CD4-positive, alpha-beta memory T cell (primary cell): ENCODE results near the gene BRINP1. TPM values are rescaled to one million over a fixed set of nuclear protein-coding genes. Genes with fewer than 3 reads are reported as not detected.

ENCODE experiments used
- CTCF ChIA-PET: fragments of 350-600 bp; sonication (Branson Sonifier 250); formaldehyde crosslinking; loops from one replicate; lab custom pipeline; 2021; ENCODE audit warnings: inconsistent platforms; ENCODE audit not compliant: partially characterized antibody; lab: Charles Lee
- POLR2A ChIA-PET: fragments of 350-600 bp; sonication (Branson Sonifier 250); formaldehyde crosslinking; loops from one replicate; lab custom pipeline; 2021; ENCODE audit not compliant: partially characterized antibody; lab: Charles Lee
- DNase-seq, 5 donors: peaks; one replicate each; pipeline versions ENCODE4 v3.0.0 to v3.0.0-alpha.2; 2020 to 2022; ENCODE audit warnings: mixed read lengths in 1 of 5
- H3K27ac ChIP-seq: one replicate; pipeline ENCODE4 v1.7.0; 2013; ENCODE audit warnings: low read depth, low read length
- H3K27me3 ChIP-seq: 2 replicates; pipeline ENCODE4 v1.7.0; 2013; ENCODE audit warnings: mild to moderate bottlenecking, low read length, moderate library complexity; ENCODE audit not compliant: insufficient read depth
- H3K36me3 ChIP-seq: 2 replicates; pipeline ENCODE4 v1.7.0; 2013; ENCODE audit warnings: mild to moderate bottlenecking, low read length, moderate library complexity; ENCODE audit not compliant: insufficient read depth
- H3K4me1 ChIP-seq: 2 replicates; pipeline ENCODE4 v1.7.0; 2013; ENCODE audit warnings: mild to moderate bottlenecking, low read length, moderate library complexity; ENCODE audit not compliant: insufficient read depth
- H3K4me3 ChIP-seq, 2 donors: one replicate each; pipeline ENCODE4 v1.7.0; 2013; ENCODE audit warnings: low read length in 2 of 2, mild to moderate bottlenecking in 1 of 2
- H3K9me3 ChIP-seq, 2 donors: one replicate each; pipeline ENCODE4 v1.7.0; 2013; ENCODE audit warnings: low read length in 2 of 2, control low read depth in 1 of 2; ENCODE audit not compliant: control insufficient read depth in 1 of 2
- H3K27ac Mint-ChIP-seq, 7 donors: one replicate each; pipeline ENCODE4 v1.8.0; 2020 to 2021; ENCODE audit warnings: mixed read lengths in 7 of 7, mild to moderate bottlenecking in 6 of 7, inconsistent platforms in 3 of 7, moderate library complexity in 3 of 7
- H3K27me3 Mint-ChIP-seq, 2 donors: one replicate each; pipeline ENCODE4 v1.8.0; 2020 to 2021; ENCODE audit warnings: mixed read lengths in 2 of 2
- H3K36me3 Mint-ChIP-seq, 2 donors: one replicate each; pipeline ENCODE4 v1.8.0; 2020 to 2021; ENCODE audit warnings: mixed read lengths in 2 of 2, inconsistent platforms in 1 of 2, mild to moderate bottlenecking in 1 of 2
- H3K4me1 Mint-ChIP-seq, 4 donors: one replicate each; pipeline ENCODE4 v1.8.0; 2020 to 2021; ENCODE audit warnings: mixed read lengths in 4 of 4, mild to moderate bottlenecking in 1 of 4
- H3K4me3 Mint-ChIP-seq, 8 donors: one replicate each; pipeline ENCODE4 v1.8.0; 2020 to 2021; ENCODE audit warnings: mixed read lengths in 8 of 8, mild to moderate bottlenecking in 7 of 8, moderate library complexity in 6 of 8, inconsistent platforms in 3 of 8
- H3K9me3 Mint-ChIP-seq, 8 donors: one replicate each; pipeline ENCODE4 v1.8.0; 2020 to 2021; ENCODE audit warnings: mixed read lengths in 8 of 8, mild to moderate bottlenecking in 5 of 8, inconsistent platforms in 3 of 8, moderate library complexity in 1 of 8
- intact Hi-C: fragments of 100-400 bp; cut with micrococcal nuclease; formaldehyde crosslinking; loops from one replicate; pipeline ENCODE4 v1.15.1; 2023
- polyA plus RNA-seq, 2 donors: library from polyadenylated mRNA; unstranded; fragments of 300-500 nt; fragmentation: Illumina TruSeq; gene quantifications; one replicate each; pipeline ENCODE4 v1.2.3, GENCODE V29; 2021
- total RNA-seq, 2 experiments: library from RNA; stranded (reverse); gene quantifications; one replicate each; pipeline ENCODE4 v1.2.3, GENCODE V29; 2021

The BRINP1 gene
- total and polyA plus RNA-seq, 4 experiments from 2014 or later: not detected

DNA sequence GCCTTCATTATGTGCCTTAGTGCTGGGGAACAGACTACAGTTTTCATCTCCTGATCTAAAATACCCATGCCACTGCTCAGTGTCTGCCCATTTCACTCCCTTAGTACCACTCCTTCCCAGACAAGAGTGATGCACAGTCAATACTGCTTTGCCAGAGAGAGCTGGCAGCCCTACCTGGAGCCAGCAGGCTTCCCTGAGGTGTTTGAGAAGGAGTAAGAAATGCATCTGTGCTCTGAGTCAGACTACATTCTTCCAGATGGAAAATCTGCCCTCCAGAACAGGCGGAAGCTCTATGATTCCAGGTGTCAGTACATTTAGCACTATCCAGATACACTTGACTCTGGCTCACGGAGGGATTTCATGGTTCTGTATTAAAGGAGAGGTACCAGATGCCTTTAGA, 209.8 kb downstream of the BRINP1 start:
- Mint-ChIP-seq H3K4me1 (no peaks in the 10 kb centered on the region), H3K4me3 (no peak overlapping the region), H3K27me3 (peaks cover 0 to 1% of the 10 kb centered on the region in 2 donors), H3K27ac (peak overlapping the region in 1 of 7 donors; percentile 4), H3K9me3 (peaks cover 0 to 7% (median 5%) of the 10 kb centered on the region in 8 donors), H3K36me3 (no peaks in the 10 kb centered on the region)
- no peaks in the 10 kb centered on the region for H3K36me3 ChIP-seq
- intact Hi-C loops: no loop called here
- no peaks in the 10 kb centered on the region for H3K4me1 ChIP-seq
- CTCF ChIA-PET: no interaction called here
- POLR2A ChIA-PET: no interaction called here
- H3K4me3 ChIP-seq: no peak overlapping the region
- no peaks in the 10 kb centered on the region for H3K9me3 ChIP-seq
- DNase-seq: no peak
- no peak overlapping the region for H3K27ac ChIP-seq
- no peaks in the 10 kb centered on the region for H3K27me3 ChIP-seq

DNA sequence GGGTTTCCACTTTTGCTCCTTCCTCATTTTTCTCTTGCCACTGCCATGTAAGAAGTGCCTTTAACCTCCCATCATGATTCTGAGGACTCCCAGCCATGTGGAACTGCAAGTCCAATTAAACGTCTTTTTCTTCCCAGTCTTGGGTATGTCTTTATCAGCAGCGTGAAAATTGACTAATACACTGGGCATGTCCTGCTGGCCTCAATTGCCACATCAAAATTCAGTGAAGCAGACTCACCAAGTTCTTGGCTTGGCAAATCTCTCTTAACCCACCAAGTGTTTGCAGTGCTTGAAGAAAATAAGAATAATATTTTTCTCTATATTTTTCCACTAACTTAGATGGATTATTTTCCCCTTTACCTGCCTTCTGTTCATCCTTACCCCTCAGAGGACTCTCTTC, 212.0 kb downstream of the BRINP1 start:
- Histone ChIP-seq H3K36me3 (no peaks in the 10 kb centered on the region), H3K27ac (no peak overlapping the region), H3K27me3 (no peaks in the 10 kb centered on the region), H3K4me3 (no peak overlapping the region), H3K9me3 (no peaks in the 10 kb centered on the region), H3K4me1 (no peaks in the 10 kb centered on the region)
- ChIA-PET CTCF (no interaction called here), POLR2A (no interaction called here)
- Mint-ChIP-seq H3K27ac (no peak overlapping the region), H3K36me3 (no peaks in the 10 kb centered on the region), H3K4me3 (no peak overlapping the region), H3K27me3 (peaks cover 0 to 1% of the 10 kb centered on the region in 2 donors), H3K9me3 (peaks cover 0 to 7% (median 4%) of the 10 kb centered on the region in 8 donors), H3K4me1 (no peaks in the 10 kb centered on the region)
- intact Hi-C loops: no loop called here
- no peak for DNase-seq

DNA sequence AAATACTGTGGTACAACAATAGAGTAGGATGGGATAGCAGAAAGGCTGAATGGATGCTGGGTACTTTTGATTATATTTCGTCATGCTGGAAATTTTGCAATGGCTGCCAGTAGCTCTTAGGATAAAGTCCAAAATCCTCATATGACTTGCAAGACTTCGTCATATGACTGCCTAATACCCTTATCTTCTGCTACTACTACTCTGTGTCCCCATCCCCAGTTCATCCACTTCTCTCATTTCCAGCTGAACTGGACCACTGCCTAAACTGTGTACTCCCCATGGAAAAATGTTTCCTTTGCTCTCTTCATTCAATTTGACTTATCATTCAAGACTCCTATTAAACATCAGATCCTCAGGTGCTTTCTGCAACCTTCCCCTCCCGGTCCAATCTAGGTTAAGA, 212.9 kb downstream of the BRINP1 start:
- H3K9me3 ChIP-seq: no peaks in the 10 kb centered on the region
- Mint-ChIP-seq H3K36me3 (no peaks in the 10 kb centered on the region), H3K4me3 (no peak overlapping the region), H3K27me3 (peaks cover 0 to 1% of the 10 kb centered on the region in 2 donors), H3K9me3 (peaks cover 0 to 7% (median 3%) of the 10 kb centered on the region in 8 donors), H3K27ac (no peak overlapping the region), H3K4me1 (no peaks in the 10 kb centered on the region)
- H3K4me1 ChIP-seq: no peaks in the 10 kb centered on the region
- no peak overlapping the region for H3K4me3 ChIP-seq
- ChIA-PET CTCF (no interaction called here), POLR2A (no interaction called here)
- H3K36me3 ChIP-seq: no peaks in the 10 kb centered on the region
- no peaks in the 10 kb centered on the region for H3K27me3 ChIP-seq
- H3K27ac ChIP-seq: no peak overlapping the region
- intact Hi-C loops: no loop called here
- no peak for DNase-seq

DNA sequence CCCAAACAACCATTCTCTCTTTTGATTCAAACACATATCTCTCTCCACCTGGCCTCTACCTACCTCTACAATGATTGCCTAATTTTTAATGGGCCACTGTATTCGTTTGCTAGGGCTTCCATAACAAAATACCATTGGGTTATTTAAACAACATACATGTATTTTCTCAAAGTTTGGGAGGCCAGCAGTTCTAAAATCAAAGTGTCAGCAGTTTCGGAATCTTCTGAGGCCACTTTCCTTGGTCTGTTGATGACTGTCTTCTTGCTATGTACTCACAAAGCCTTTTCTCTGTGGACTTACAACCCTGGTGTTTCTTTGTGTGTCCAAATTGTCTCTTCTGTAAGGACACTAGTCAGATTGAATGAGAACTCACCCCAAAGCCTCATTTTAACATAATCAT, 214.7 kb downstream of the BRINP1 start:
- POLR2A ChIA-PET: no interaction called here
- H3K27me3 Mint-ChIP-seq: peaks cover 0 to 1% of the 10 kb centered on the region in 2 donors
- H3K27ac Mint-ChIP-seq: no peak overlapping the region

GRCh38 chr9:119153402-119153801, 215.8 kb downstream of the BRINP1 start:
- H3K36me3 Mint-ChIP-seq: no peaks in the 10 kb centered on the region
- no peaks in the 10 kb centered on the region for H3K4me1 Mint-ChIP-seq
- H3K4me3 Mint-ChIP-seq: no peak overlapping the region
- H3K4me1 ChIP-seq: no peaks in the 10 kb centered on the region
- no peaks in the 10 kb centered on the region for H3K27me3 ChIP-seq
- no peak overlapping the region for H3K27ac ChIP-seq
- H3K27me3 Mint-ChIP-seq: no peaks in the 10 kb centered on the region
- CTCF ChIA-PET: no interaction called here
- H3K27ac Mint-ChIP-seq: no peak overlapping the region
- POLR2A ChIA-PET: no interaction called here
- no peaks in the 10 kb centered on the region for H3K36me3 ChIP-seq
- no peaks in the 10 kb centered on the region for H3K9me3 ChIP-seq
- DNase-seq: no peak
- peaks cover 0 to 7% (median 4%) of the 10 kb centered on the region in 8 donors for H3K9me3 Mint-ChIP-seq
- no peak overlapping the region for H3K4me3 ChIP-seq
- intact Hi-C loops: no loop called here

More for the DNA sequence above, 214.7 kb downstream of the BRINP1 start:
- H3K27ac ChIP-seq: no peak overlapping the region
- H3K4me1 ChIP-seq: no peaks in the 10 kb centered on the region
- H3K9me3 ChIP-seq: no peaks in the 10 kb centered on the region
- no peaks in the 10 kb centered on the region for H3K36me3 ChIP-seq
- H3K4me3 ChIP-seq: no peak overlapping the region
- no peaks in the 10 kb centered on the region for H3K4me1 Mint-ChIP-seq
- no peak for DNase-seq
- no peaks in the 10 kb centered on the region for H3K36me3 Mint-ChIP-seq
- H3K27me3 ChIP-seq: no peaks in the 10 kb centered on the region
- H3K4me3 Mint-ChIP-seq: no peak overlapping the region
- CTCF ChIA-PET: no interaction called here
- H3K9me3 Mint-ChIP-seq: peaks cover 0 to 7% (median 4%) of the 10 kb centered on the region in 8 donors
- intact Hi-C loops: no loop called here

- Histone ChIP-seq H3K27me3 (no peaks in the 10 kb centered on the region), H3K9me3 (no peaks in the 10 kb centered on the region), H3K4me3 (no peak overlapping the region), H3K36me3 (no peaks in the 10 kb centered on the region), H3K4me1 (no peaks in the 10 kb centered on the region), H3K27ac (no peak overlapping the region)
- H3K9me3 Mint-ChIP-seq: peaks cover 0 to 6% (median 0%) of the 10 kb centered on the region in 8 donors
- H3K27ac Mint-ChIP-seq: no peak overlapping the region
- intact Hi-C loops: no loop called here
- CTCF ChIA-PET: no interaction called here
- no peaks in the 10 kb centered on the region for H3K4me1 Mint-ChIP-seq
- POLR2A ChIA-PET: no interaction called here
- DNase-seq: no peak
- no peak overlapping the region for H3K4me3 Mint-ChIP-seq
- H3K27me3 Mint-ChIP-seq: no peaks in the 10 kb centered on the region
- no peaks in the 10 kb centered on the region for H3K36me3 Mint-ChIP-seq
Measured at GRCh38 chr9:119148855-119149254, 220.4 kb downstream of the BRINP1 start.

GRCh38 chr9:119137479-119137878, 231.8 kb downstream of the BRINP1 start:
- H3K27ac Mint-ChIP-seq: no peak overlapping the region
- ChIA-PET CTCF (no interaction called here), POLR2A (no interaction called here)
- H3K4me1 ChIP-seq: no peaks in the 10 kb centered on the region
- H3K36me3 Mint-ChIP-seq: no peaks in the 10 kb centered on the region
- H3K27me3 ChIP-seq: no peaks in the 10 kb centered on the region
- no peak overlapping the region for H3K27ac ChIP-seq
- H3K4me3 ChIP-seq: no peak overlapping the region
- intact Hi-C loops: no loop called here
- H3K27me3 Mint-ChIP-seq: no peaks in the 10 kb centered on the region
- DNase-seq: no peak
- no peaks in the 10 kb centered on the region for H3K9me3 ChIP-seq
- H3K36me3 ChIP-seq: no peaks in the 10 kb centered on the region
- H3K9me3 Mint-ChIP-seq: peaks cover 0 to 17% (median 5%) of the 10 kb centered on the region in 8 donors
- H3K4me1 Mint-ChIP-seq: no peaks in the 10 kb centered on the region
- no peak overlapping the region for H3K4me3 Mint-ChIP-seq

DNA sequence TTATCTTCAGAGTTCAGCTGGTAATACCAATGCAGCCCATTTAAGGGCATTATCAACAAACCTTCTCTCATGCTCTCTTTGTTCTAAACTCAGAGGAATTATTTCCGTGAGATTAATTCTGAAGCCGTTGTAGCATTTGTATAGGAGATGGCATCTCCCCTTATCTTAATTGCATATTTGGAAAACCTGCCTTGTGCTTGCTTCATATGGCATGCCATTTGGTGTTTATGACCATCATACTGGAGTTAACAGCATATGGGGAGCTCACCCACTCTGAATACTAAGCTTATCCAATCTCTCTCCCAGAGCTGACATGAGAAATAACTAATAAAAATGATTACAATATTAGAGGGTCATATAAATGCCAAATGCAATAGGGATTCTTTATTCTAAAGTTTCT, 243.2 kb downstream of the BRINP1 start:
- Histone ChIP-seq H3K4me3 (no peak overlapping the region), H3K27ac (no peak overlapping the region), H3K4me1 (no peaks in the 10 kb centered on the region), H3K9me3 (no peaks in the 10 kb centered on the region), H3K36me3 (no peaks in the 10 kb centered on the region), H3K27me3 (no peaks in the 10 kb centered on the region)
- H3K4me1 Mint-ChIP-seq: no peaks in the 10 kb centered on the region
- CTCF ChIA-PET: no interaction called here
- H3K36me3 Mint-ChIP-seq: no peaks in the 10 kb centered on the region
- no peak for DNase-seq
- peaks cover 0 to 8% (median 4%) of the 10 kb centered on the region in 8 donors for H3K9me3 Mint-ChIP-seq
- POLR2A ChIA-PET: no interaction called here
- no peaks in the 10 kb centered on the region for H3K27me3 Mint-ChIP-seq
- intact Hi-C loops: no loop called here
- H3K4me3 Mint-ChIP-seq: no peak overlapping the region
- H3K27ac Mint-ChIP-seq: no peak overlapping the region
